Renal cortex interstitium (tissue), 11 donors: Measurements from ENCODE around the gene ARFRP1. TPM values are rescaled to one million over a fixed set of nuclear protein-coding genes. Genes with fewer than 3 reads are reported as not detected.
"Not testable (repeated sequence)": the region's sequence is repeated elsewhere in the genome, so short reads cannot be mapped to it uniquely, and the experiment has no call there.

Experiments used
- DNase-seq, 11 donors: peaks; one replicate each; pipeline ENCODE4 v3.0.0-alpha.2; 2013; ENCODE audit warnings: low read depth in 9 of 11, low spot score in 4 of 11; ENCODE audit errors: extremely low read depth in 1 of 11
- polyA plus RNA-seq, 3 donors: library from polyadenylated mRNA; unstranded; fragments of 120-200 nt; gene quantifications; one replicate each; pipeline ENCODE4 v1.2.1, GENCODE V29; 2013; ENCODE audit not compliant: insufficient read length in 3 of 3

The ARFRP1 gene
- polyA plus RNA-seq, 3 donors, result 28.3 to 37.0 (median 36.2) TPM

DNA sequence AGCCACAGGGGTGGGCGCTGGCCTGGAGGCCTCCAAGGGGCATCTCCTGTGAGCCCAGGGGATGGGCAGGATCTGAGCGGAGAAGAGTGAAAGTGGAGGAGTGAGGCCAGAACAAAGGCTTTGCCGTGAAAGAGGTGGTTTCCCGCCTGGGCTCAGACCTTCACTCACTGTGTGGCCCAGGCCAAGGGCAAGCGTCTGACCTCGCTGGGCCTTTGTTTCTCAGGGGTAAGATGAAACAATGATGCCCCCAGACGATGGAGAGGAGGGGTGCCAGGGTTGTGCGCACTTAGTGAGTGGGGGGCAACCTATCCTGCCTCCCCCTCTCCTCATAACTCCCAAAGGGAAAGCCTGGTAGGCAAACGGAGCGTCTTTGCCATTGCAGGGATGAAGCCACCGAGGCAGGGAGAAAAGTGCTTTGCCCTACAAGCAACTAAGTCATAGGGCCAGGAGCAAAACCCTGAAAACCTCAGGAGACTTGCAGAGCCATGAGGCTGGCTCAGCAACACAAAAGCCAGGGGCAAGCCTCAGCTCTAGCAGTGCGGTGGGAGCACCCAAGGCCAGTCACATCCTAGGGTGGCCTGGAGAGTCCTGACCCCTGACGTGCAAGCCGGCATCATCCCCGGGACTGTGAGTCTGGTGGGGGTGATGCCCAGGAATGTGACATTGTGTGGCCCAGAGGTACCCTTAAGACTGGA, 53.7 kb downstream of the ARFRP1 start:
- DNase-seq, result no peak

DNA sequence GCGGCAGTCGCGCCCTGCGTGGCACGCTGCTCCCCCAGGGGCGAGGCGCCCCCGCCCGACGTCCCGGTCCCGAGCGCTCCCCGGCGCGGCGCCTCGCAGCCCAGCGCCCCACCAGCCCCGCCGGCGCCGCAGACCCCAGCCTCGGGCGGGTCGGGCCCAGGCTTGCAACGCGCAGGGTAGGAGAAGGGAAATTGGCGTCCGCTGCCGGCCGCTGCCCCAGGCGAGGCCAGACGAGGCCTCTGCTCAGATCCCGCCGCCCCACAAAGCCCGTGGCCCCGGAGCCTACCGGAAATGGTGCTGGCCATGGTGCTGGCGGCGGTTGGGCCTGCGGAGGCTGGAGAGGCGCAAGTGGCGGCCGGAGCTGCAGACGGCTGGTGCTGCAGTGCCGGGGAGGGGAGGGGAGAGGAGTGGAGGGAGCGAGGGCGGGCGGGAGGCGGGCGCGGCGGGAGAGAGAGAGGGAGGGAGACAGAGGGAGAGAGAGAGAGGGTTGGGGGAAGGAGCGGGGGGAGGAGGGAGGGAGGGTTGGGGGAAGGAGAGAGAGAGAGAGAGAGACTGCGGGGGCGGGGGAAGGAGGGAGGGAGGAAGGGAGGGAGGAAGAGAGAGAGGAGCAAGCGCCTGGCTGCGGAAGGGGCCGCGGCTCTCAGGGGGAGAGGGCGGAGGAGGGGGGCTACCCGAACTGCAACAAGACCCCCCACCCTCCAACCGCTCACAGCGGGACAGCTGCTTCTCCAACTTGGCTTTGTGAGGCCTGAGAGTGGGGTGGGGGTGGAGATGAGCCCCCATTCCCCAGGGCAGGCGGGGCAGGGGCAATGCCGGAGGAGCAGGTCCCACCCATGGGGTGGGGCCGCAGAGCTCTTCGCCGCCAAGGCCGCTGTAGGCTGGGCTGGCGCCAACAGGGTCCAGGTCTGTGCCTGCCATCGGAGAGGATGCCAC, 54.5 kb downstream of the ARFRP1 start, which contains the start of gene STMN3:
Gene STMN3 (minus strand): TSS at position 384 of the 933 bp plus-strand sequence. CDS start 79 bp downstream, at position 305.
- DNase-seq, result peak; percentile 75 to 93 (median 90)

- DNase-seq, result peak in 2 of 11 donors; percentile 27 to 33
Observed at GRCh38 chr20:63652192-63652980, 55.4 kb downstream of the ARFRP1 start.

- no peak for DNase-seq
Observed at GRCh38 chr20:63651942-63652191, 55.9 kb downstream of the ARFRP1 start.

DNA sequence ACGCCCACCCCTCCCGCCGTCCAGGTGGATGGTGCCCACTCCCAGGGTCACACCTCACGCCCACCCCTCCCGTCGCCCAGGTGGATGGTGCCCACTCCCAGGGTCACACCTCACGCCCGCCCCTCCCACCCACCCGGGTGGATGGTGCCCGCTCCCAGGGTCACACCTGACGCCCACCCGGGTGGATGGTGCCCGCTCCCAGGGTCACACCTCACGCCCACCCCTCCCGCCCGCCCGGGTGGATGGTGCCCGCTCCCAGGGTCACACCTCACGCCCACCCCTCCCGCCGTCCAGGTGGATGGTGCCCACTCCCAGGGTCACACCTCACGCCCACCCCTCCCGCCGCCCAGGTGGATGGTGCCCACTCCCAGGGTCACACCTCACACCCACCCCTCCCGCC, 57.3 kb downstream of the ARFRP1 start:
- not testable (repeated sequence) for DNase-seq

DNA sequence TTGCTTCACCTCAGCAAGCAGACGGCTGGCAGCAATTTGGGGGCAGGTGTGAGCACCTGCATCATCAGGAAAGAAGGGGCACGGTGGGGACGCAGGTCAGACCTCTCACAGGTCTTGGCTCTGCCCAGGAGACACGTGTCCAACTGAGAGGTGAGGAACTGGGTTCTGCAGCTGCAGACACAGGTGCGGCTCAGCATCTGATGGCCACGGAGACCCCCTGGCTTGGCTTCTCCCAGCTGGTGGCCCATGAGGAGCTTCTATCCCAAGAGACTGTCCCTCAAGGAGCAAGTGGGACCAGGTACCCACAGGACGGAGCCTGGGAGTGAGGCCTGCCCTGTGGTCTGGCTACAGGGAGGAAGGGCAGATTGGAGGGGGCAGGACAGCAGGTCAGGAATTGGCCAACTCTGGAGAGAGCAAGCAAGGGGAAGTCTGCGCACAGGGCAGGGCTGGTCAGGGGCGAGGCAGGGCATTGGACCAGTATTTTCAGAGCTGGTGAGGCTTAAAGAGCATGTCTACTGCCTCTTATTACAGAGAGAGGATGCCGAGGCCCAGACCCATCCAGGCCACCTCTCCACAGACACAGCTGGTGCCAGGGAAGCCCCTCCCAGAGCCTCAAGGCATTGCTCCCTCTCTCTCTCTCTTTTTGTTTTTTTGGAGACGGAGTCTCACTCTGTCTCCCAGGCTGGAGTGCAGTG, 58.7 kb downstream of the ARFRP1 start:
- no peak for DNase-seq

Other genes starting within 250 kb of the ARFRP1 start
- 10 to 100 TPM in 1 of 3 donors, 1 to 10 TPM in 2; 7.2 to 10.9 (median 8.5) TPM for gene KCNQ2, start 235.3 kb downstream of the ARFRP1 start, polyA plus RNA-seq
- 1 to 10 TPM; 1.1 to 2.3 (median 1.9) TPM for gene EEF1A2, start 208.9 kb downstream of the ARFRP1 start, polyA plus RNA-seq
- 100 to 1,000 TPM; 145 to 341 (median 332) TPM for gene PPDPF, start 187.2 kb downstream of the ARFRP1 start, polyA plus RNA-seq
- gene PTK6, start 170.6 kb downstream of the ARFRP1 start, polyA plus RNA-seq, result under 1 TPM; 0.50 to 0.82 (median 0.56) TPM
- under 1 TPM; 0.14 to 0.17 (median 0.16) TPM for gene SRMS, start 160.2 kb downstream of the ARFRP1 start, polyA plus RNA-seq
- gene FNDC11, start 153.8 kb downstream of the ARFRP1 start, polyA plus RNA-seq, result 1 to 10 TPM in 2 of 3 donors, under 1 TPM in 1; 0.95 to 1.6 (median 1.0) TPM
- 10 to 100 TPM in 2 of 3 donors, 1 to 10 TPM in 1; 8.0 to 15.6 (median 15.5) TPM for gene HELZ2, start 133.7 kb downstream of the ARFRP1 start, polyA plus RNA-seq
- 10 to 100 TPM in 2 of 3 donors, 1 to 10 TPM in 1; 9.5 to 13.2 (median 12.2) TPM for gene GMEB2, start 80.9 kb downstream of the ARFRP1 start, polyA plus RNA-seq
- 10 to 100 TPM; 20.7 to 36.7 (median 32.5) TPM for gene STMN3, start 54.6 kb downstream of the ARFRP1 start, polyA plus RNA-seq
- 10 to 100 TPM; 13.8 to 22.2 (median 18.2) TPM for gene RTEL1, start 49.7 kb downstream of the ARFRP1 start, polyA plus RNA-seq
- 1 to 10 TPM in 2 of 3 donors, under 1 TPM in 1; 0.79 to 2.2 (median 2.0) TPM for gene TNFRSF6B, start 11.3 kb downstream of the ARFRP1 start, polyA plus RNA-seq
- 10 to 100 TPM; 11.7 to 25.3 (median 20.8) TPM for gene ZGPAT, start 63 bp upstream of the ARFRP1 start, polyA plus RNA-seq
- 10 to 100 TPM in 2 of 3 donors, 1 to 10 TPM in 1; 3.1 to 14.2 (median 10.7) TPM for gene LIME1, start 28.7 kb upstream of the ARFRP1 start, polyA plus RNA-seq
- gene SLC2A4RG, start 31.8 kb upstream of the ARFRP1 start, polyA plus RNA-seq, result 100 to 1,000 TPM in 2 of 3 donors, 10 to 100 TPM in 1; 65.7 to 124 (median 123) TPM
- 10 to 100 TPM; 15.5 to 20.0 (median 19.2) TPM for gene ZBTB46, start 123.3 kb upstream of the ARFRP1 start, polyA plus RNA-seq
- gene ABHD16B, start 153.5 kb upstream of the ARFRP1 start, polyA plus RNA-seq, result not detected
- 100 to 1,000 TPM in 1 of 3 donors, 10 to 100 TPM in 2; 79.9 to 102 (median 90.5) TPM for gene TPD52L2, start 157.3 kb upstream of the ARFRP1 start, polyA plus RNA-seq
- 10 to 100 TPM; 26.2 to 33.0 (median 31.4) TPM for gene DNAJC5, start 187.2 kb upstream of the ARFRP1 start, polyA plus RNA-seq
- 10 to 100 TPM; 40.0 to 77.6 (median 58.7) TPM for gene UCKL1, start 248.4 kb upstream of the ARFRP1 start, polyA plus RNA-seq